ENCODE measurements around the gene CISD3.
"Not testable (repeated sequence)": the region's sequence is repeated elsewhere in the genome, so short reads cannot be mapped to it uniquely, and the experiment has no call there.

CISD3 gene

GRCh38 chr17:38707678-38708351, 22.3 kb upstream of the CISD3 start:
- no peak for DNase-seq (ENCODE audit: low read depth in 2 of 2)

DNA sequence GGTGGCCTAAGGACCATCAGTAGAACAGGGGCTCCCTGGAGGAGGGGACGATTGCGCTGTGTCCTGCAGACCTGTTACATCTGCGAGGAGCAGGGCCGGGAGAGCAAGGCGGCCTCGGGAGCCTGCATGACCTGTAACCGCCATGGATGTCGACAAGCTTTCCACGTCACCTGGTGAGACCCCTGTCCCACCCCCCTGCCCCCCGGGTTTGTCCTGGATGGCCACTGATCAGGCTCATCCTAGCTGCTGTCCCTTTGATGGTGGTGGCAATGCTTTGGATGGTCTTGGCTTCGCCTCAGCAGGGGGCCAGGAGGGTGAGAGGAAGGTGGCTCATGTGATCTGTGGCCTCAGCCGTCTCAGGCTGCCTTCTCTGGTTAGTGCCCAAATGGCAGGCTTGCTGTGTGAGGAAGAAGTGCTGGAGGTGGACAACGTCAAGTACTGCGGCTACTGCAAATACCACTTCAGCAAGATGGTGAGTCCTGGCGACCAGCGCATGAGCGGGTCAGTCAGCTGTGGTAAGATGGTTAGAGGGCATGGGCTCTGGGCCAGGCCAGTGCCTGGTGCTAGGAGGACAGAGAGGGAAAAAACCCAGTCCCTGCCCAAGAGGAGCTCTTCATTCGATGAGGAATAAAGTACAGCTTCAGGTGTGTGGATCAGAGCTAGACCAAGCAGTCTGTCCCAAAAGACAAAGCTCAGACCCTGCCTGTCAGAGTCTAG, 20.9 kb upstream of the CISD3 start:
- no peak for DNase-seq (ENCODE audit: low read depth in 2 of 2)

- DNase-seq (ENCODE audit: low read depth in 2 of 2), result no peak
Measured at GRCh38 chr17:38709864-38710603, 20.1 kb upstream of the CISD3 start.

GRCh38 chr17:38710604-38710962, 19.6 kb upstream of the CISD3 start:
- no peak for DNase-seq (ENCODE audit: low read depth in 2 of 2)

DNA sequence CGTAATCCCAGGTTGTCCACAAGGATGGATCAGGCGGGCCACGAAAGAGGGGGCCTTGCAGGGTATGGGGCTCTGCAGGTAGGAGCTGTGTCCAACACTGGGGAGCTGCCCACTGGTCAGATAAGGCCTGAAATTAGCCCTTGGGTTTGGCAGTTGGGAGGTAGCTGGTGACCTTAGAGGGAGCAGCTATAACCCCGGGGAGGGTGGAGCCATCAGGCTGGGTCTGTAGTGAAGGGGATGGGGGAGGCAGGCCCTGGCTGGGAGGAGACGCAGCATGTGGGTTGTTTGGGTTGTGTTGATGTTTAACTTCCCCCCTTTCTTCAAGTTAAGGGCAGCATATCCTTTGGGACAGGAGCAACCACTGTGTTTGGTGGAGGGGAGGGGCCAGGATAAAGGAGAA, 19.2 kb upstream of the CISD3 start:
- DNase-seq (ENCODE audit: low read depth in 2 of 2), result no peak

DNA sequence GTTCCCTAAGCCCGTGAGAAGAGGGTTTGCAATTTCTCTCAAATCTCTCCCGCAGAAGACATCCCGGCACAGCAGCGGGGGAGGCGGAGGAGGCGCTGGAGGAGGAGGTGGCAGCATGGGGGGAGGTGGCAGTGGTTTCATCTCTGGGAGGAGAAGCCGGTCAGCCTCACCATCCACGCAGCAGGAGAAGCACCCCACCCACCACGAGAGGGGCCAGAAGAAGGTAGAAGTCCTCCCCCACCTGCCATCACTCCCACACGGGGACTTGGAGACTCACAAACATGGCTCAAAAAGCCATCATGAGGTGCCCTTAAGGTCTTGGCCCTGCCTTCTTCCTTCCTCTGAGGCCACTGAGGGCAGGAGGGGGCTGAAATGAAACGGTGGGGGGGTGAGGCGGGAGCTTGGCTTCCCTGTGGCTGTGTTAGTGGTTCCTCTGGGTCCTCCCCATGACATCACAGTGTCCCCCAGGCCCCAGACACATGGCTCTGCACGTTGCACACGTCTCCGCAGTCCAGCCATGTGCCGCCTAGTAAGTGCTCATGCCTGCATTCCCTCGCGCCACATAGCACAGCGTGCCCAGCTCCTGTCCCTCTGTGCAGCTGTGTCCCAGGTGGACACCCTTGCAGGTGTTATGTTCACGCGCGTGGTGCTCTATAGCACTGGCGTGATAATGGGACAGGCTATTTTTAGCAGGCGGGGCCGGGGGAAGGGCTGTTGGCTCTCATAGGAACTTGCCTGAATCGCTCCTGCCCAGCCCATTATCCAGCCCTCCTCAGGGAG, 18.2 kb upstream of the CISD3 start:
- DNase-seq (ENCODE audit: low read depth in 2 of 2), result no peak

- no peak for DNase-seq (ENCODE audit: low read depth in 2 of 2)
Measured at GRCh38 chr17:38712593-38712992, 17.5 kb upstream of the CISD3 start.

GRCh38 chr17:38713456-38714075, 16.6 kb upstream of the CISD3 start:
- DNase-seq (ENCODE audit: low read depth in 2 of 2), result no peak

- DNase-seq (ENCODE audit: low read depth in 2 of 2), result no peak
Measured at GRCh38 chr17:38715216-38715943, 14.8 kb upstream of the CISD3 start.

GRCh38 chr17:38716368-38717005, 13.7 kb upstream of the CISD3 start:
- no peak for DNase-seq (ENCODE audit: low read depth in 2 of 2)

DNA sequence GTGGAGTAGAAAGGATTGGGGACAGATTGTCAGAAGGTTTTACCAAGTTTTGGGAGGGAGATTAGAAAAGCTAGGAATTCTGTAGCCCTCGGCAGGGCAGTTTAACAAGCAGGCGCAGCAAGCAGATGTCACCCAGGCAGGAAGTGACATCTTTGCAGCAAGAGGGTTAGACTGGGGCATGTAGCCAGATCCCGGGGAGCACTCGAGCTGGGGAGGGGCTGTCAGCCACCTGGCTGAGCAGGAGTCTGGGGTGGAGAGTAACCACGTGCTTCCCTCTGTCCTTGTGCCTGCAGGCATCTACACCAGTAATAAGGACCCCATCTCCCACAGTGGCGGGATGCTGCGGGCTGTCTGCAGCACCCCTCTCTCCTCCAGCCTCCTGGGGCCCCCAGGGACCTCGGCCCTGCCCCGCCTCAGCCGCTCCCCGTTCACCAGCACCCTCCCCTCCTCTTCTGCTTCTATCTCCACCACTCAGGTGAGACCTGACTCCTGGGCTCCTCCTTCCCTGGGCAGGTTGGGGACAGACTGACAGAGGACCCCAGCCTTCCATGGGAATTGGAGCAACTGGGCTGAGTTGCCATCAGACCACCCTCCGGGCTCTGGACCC, 12.9 kb upstream of the CISD3 start:
- no peak for DNase-seq (ENCODE audit: low read depth in 2 of 2)

- DNase-seq (ENCODE audit: low read depth in 2 of 2), result no peak
Measured at GRCh38 chr17:38719289-38719942, 10.7 kb upstream of the CISD3 start.

- no peak for DNase-seq (ENCODE audit: low read depth in 2 of 2)
Measured at GRCh38 chr17:38719943-38720641, 10.0 kb upstream of the CISD3 start.

GRCh38 chr17:38720941-38721340, 9.2 kb upstream of the CISD3 start:
- DNase-seq (ENCODE audit: low read depth in 2 of 2), result no peak

- DNase-seq (ENCODE audit: low read depth in 2 of 2), result no peak
Measured at GRCh38 chr17:38721802-38722201, 8.3 kb upstream of the CISD3 start.

- no peak for DNase-seq (ENCODE audit: low read depth in 2 of 2)
Measured at GRCh38 chr17:38724337-38724988, 5.7 kb upstream of the CISD3 start.

DNA sequence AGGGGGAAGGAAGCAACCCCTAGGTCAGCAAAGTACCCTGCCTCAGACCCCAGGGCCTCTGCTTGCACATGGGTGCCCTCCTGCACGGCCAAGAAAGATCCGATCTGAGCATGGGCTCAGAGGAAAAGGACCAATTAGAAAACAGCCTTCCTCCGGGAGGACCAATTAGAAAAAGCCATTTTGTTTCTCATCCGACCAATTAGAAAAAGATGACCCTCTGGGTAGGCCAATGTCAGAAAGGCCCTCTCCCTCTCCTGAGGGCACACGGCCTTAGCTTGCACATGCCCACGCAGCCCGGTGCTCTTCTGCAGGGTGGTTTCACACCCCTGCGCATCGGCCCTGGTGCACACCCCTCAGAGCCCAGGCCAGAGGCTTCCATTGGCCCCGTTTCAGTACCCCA, 5.1 kb upstream of the CISD3 start:
- no peak for DNase-seq (ENCODE audit: low read depth in 2 of 2)

GRCh38 chr17:38726145-38726544, 4.0 kb upstream of the CISD3 start:
- not testable (repeated sequence) for DNase-seq (ENCODE audit: low read depth in 2 of 2)

All from stimulated activated CD8-positive, alpha-beta memory T cell treated with anti-CD3 and anti-CD28 coated beads, Interleukin-2, amount 100 ng/mL, for 1 hour (primary cell).